ENCODE measurements around the gene POLA1.

POLA1 gene

GRCh38 chrX:25012793-25013631 lies 319.3 kb downstream of the POLA1 start:
- no peak for DNase-seq

GRCh38 chrX:25013632-25014365 lies 320.1 kb downstream of the POLA1 start:
- no peak for DNase-seq

- DNase-seq = no peak
Measured at GRCh38 chrX:25014366-25014838, 320.7 kb downstream of the POLA1 start.

- peak; percentile 24 to 32 for DNase-seq
Measured at GRCh38 chrX:25015486-25016360, 322.0 kb downstream of the POLA1 start, which contains the start of gene ARX. Gene ARX (minus strand): TSS chrX:25015965. CDS start chrX:25015737, 228 bp downstream.

- DNase-seq = no peak
Measured at GRCh38 chrX:25016361-25016671, 322.6 kb downstream of the POLA1 start.

GRCh38 chrX:25016938-25017598 lies 323.4 kb downstream of the POLA1 start:
- DNase-seq = no peak

- no peak for DNase-seq
Measured at GRCh38 chrX:25017667-25018247, 324.0 kb downstream of the POLA1 start.

- DNase-seq = no peak
Measured at GRCh38 chrX:25018682-25019081, 325.0 kb downstream of the POLA1 start.

GRCh38 chrX:25019707-25020390 lies 326.1 kb downstream of the POLA1 start:
- no peak for DNase-seq

GRCh38 chrX:25020391-25020904 lies 326.7 kb downstream of the POLA1 start:
- no peak for DNase-seq

- no peak for DNase-seq
Measured at GRCh38 chrX:25020905-25021449, 327.3 kb downstream of the POLA1 start.

GRCh38 chrX:25022499-25023325 lies 329.0 kb downstream of the POLA1 start:
- no peak for DNase-seq

GRCh38 chrX:25023908-25024307 lies 330.2 kb downstream of the POLA1 start:
- DNase-seq = no peak

GRCh38 chrX:25025615-25026014 lies 331.9 kb downstream of the POLA1 start:
- DNase-seq = no peak

- no peak for DNase-seq
Measured at GRCh38 chrX:25026576-25026975, 332.9 kb downstream of the POLA1 start.

- no peak for DNase-seq
Measured at GRCh38 chrX:25028726-25029125, 335.0 kb downstream of the POLA1 start.

- DNase-seq = no peak
Measured at GRCh38 chrX:25029288-25029825, 335.6 kb downstream of the POLA1 start.

GRCh38 chrX:25034889-25035288 lies 341.2 kb downstream of the POLA1 start:
- no peak for DNase-seq

GRCh38 chrX:25039036-25039435 lies 345.3 kb downstream of the POLA1 start:
- DNase-seq = no peak

GRCh38 chrX:25043192-25043591 lies 349.5 kb downstream of the POLA1 start:
- no peak for DNase-seq
